GM12865 (cell line): ENCODE data around the gene ZMYND15.
A peak's percentile ranks its signal among the peaks of the same experiment; 100 is the strongest.

ENCODE experiments used
- DNase-seq: peaks from one replicate; pipeline ENCODE4 v3.0.0; 2010; ENCODE audit warnings: low read depth
- H3K4me3 ChIP-seq: 2 replicates; pipeline ENCODE4 v1.5.1; 2011; ENCODE audit warnings: mild to moderate bottlenecking, low read depth, low read length, control low read depth
- CTCF ChIP-seq: IDR thresholded peaks from 2 replicates; pipeline ENCODE4 v1.5.1; 2011; ENCODE audit warnings: low read length, control low read depth, low read depth, inconsistent platforms; ENCODE audit not compliant: insufficient read depth; ENCODE audit errors: missing control alignments

Gene ZMYND15

GRCh38 chr17:4790705-4791088 lies 51.1 kb downstream of the ZMYND15 start:
- H3K4me3 ChIP-seq: peak overlapping the region; percentile 73
- no peak for TF ChIP-seq CTCF
- no peak for DNase-seq

DNA sequence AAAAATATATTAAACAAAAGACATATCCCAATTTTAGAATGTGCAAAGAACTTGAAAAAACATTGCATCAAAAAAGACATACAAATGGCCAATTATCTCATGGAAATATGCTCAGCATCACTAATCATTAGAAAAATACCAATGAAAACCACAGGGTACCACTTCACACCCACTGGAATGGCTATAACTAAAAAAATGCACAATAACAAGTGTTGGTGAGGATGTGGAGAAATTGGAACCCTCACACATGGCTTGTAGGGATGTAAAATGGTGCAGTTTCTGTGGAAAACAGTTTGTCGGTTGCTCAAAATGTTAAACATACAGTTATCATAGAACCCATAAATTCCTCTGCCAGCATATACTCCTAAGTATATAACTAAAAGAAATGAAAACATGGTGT lies 55.5 kb downstream of the ZMYND15 start:
- no peak overlapping the region for H3K4me3 ChIP-seq
- no peak for DNase-seq
- TF ChIP-seq CTCF: no peak
